ENCODE measurements around the gene KCNK1.

Gene KCNK1

DNA sequence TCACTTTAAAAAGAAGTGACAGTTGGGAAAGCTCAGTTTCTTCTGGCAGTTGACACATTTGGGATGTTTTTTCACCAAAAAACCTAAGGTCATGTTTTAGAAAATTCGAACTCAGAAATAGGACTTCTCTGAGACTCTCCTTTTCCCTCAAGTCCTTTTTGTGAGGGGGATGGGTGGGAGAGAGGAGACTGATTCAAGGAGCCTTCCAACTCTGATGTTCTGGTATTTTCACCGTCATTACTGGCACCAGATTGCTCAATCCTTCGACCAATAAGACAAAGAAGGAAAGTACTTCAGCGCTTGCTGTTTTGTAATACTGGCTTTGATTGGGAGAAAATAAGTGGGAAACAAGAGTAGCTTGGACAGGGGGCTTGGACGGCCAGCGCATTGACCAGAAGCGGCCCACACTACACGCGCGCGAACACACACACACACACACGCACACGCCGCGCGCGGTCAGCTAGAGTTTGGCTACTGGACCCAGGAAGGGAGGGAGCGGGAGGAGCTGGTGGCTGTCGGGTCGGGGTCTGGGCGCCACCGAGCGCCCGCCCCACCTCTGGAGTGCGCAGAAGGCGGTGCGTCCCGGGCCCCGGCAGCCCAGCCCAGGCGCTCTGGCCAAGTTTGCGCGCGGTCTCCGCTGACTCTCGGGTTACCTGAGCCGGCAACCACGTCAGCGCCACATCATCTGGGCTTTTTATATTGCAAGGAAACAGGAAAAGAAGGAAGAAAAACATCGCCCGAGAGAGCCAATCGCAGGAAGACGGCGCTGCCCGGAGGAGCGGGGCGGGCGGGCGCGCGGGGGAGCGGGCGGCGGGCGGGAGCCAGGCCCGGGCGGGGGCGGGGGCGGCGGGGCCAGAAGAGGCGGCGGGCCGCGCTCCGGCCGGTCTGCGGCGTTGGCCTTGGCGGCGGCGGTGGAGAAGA is at the start of gene KCNK1:
Gene KCNK1 (plus strand): TSS at position 855 of the 921 bp plus-strand sequence. CDS start 66 bp downstream, at position 921.
- DNase-seq (ENCODE audit: low read depth) = peak; percentile 67

DNA sequence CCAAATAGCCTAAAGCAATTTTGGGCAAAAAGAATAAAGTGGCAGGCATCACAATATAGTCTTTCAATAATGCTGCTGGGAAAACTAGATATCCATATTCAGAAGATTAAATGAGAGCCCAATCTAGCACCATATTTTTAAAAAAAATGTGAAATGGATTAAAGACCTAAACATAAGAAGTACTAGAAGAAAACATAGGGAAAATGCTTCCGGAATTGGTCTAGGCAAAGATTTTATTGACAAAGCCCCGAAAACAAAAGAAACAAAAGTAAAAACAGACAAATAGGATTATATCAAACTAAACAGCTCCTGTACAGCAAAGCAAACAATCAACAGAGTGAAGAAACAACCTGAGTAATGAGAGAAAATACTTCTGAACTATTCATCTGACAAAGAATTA is 48.6 kb upstream of the KCNK1 start:
- DNase-seq (ENCODE audit: low read depth) = no peak

DNA sequence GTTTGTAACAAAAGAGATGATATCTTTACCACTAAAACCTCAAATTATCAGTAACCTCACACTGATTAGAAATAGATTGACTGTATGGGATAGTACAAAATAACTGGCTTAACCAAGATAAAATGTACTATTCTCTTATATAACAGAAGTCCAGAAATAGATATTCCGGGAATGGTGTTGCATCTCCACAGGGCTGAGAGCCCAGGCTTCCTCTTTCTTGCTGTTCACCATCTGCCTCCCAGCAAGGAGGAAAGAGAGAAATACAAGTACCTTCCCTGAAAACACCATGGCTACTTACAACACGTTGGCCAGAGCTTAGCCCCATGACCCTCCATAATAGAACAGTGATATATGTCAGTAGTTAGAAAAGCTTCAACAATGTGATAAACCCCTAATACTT is 47.0 kb upstream of the KCNK1 start:
- no peak for DNase-seq (ENCODE audit: low read depth)

DNA sequence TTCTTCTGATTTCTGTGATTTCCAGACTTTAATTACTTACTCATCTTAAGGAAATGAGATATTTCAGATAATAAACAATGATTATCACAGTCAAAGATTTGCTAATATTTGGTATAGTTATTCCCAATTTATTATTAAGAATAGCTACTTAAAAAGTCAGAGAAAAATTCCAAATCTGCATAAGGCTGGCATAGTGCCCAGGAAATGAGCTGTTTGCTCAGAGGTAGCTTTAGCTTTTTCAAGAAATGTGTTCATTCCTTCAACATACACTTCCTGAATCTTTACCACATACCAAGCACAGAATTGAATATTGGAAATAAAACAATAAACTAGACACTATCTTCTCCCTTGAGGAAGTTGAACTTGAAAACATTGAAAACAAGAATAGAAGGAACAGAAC is 44.3 kb upstream of the KCNK1 start:
- no peak for DNase-seq (ENCODE audit: low read depth)

DNA sequence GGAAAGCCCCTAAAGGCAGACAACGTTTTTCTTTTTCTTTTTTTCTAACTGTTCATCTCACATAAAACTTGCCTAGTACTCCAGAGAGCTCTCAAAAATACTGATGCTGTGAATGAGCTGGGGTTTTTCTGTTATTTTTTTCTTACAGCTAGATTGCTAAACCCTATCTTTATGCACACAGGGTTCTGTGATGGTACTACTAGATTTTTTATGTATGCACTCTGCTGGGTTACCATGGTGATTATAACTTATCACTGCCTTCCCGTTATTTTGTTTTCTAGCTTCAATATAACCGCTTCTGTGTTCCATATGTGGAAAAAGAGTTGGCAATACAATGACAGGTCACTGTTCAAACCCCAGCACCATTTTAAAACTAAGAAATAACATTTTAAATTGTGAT is 43.7 kb upstream of the KCNK1 start:
- no peak for DNase-seq (ENCODE audit: low read depth)

DNA sequence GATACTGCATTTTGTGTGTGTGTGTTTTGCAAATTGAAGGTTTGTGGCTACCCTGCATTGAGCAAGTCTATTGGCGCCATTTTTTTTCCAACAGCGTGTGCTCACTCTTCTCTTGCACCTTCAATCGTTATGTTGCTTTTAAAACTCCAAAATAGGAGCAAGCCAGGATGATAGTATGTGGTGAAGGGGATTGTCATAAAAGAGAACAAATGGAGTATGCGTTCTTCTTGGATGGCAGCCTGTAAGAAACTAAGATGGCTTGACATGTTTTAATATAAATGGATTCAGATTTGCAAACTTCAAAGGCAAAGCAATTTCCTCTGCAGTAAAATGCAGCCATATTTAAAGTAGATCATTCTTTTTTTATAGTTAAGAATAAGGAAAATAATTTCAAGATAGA is 43.2 kb upstream of the KCNK1 start:
- DNase-seq (ENCODE audit: low read depth) = no peak

DNA sequence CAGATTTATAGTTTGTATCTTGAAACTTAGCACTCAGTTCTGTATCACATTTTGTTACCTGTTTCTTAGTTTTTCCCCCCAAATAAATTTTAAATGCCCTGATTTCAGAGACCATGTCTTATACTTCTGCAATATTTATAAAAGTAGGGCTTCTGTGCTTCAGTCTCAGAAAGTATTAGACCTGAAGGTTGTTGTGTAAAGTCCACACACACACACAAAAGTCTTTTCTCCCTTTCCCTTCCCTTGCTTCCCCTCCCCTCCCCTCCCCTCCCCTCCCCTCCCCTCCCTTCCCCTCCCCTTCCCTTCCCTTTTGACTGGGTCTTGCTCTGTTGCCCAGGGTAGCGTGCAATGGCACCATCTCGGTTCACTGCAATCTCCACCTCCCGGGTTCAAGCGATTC is 41.0 kb upstream of the KCNK1 start:
- no peak for DNase-seq (ENCODE audit: low read depth)

DNA sequence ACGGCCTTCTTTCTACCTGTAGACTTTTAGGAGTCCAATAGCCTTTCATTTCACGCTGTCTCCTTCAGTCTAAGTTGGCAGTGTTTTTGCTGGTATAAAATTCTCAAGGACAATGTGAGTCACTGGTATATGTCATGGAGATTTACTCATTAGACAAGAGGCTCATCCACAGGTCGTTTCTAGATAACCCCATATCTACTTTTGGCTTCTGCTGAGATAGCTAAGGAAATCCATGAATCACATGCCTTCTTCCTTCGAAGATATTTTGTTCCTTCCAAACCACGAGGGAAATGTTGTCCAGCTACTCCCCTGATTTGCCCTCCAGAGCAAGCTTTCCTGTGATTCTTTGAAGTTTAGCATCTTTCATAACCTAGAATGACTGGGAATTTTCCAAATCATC is 38.5 kb upstream of the KCNK1 start:
- DNase-seq (ENCODE audit: low read depth) = no peak

DNA sequence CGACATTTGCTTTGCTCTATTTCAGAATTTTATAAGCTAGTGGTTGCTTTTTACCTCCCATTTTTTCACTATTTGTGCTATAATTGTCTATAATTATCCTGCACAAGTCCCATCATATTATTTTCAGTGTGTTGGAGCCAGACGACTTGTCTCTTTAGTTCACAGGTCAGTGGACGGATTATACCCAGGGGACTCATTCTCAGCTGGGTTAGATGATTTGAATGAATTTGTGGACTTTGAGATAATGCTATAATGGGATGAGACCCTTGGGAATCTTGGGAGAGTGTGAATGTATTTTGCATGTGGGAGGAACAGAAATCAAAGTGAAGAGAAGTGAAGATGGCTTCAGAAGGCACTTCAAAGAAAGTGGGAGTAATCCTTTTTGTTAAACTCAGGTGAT is 31.5 kb upstream of the KCNK1 start:
- no peak for DNase-seq (ENCODE audit: low read depth)

DNA sequence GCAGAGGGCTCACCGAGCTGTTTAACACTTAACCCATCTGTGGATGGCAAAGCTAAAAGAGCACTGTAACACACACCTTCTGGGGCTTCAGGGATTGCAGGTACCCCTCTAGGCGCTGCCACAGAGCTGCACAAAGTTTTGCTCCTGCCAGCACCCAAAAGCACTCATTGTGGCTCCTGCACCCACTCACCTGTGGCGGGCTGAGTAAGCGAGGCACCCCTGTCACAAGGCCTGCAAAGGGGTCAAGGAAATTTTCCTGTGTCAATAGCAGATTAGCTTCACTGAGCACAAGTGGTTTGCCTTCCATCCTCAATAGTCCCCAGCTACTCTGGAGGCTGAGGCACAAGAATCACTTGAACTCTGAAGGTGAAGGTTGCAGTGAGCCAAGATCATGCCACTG is 29.5 kb upstream of the KCNK1 start:
- no peak for DNase-seq (ENCODE audit: low read depth)

DNA sequence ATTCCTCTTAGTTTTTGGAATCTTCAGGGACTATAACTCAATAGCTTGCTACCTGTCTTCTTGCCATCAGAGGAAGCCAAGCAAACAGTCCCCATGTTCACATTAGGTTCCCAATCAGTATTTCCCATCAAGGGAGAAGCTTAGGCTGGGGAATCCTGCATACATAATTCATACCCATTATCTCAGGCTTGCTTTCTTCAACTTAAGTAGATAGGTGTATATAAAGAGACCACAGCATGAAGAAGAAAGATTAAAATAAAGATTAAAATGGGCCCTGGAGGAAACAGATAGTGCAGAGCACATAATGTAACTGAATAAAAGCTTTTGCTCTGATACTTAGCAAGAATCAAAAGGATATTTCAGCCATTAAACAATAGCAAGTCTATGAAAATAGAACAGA is 29.0 kb upstream of the KCNK1 start:
- no peak for DNase-seq (ENCODE audit: low read depth)

DNA sequence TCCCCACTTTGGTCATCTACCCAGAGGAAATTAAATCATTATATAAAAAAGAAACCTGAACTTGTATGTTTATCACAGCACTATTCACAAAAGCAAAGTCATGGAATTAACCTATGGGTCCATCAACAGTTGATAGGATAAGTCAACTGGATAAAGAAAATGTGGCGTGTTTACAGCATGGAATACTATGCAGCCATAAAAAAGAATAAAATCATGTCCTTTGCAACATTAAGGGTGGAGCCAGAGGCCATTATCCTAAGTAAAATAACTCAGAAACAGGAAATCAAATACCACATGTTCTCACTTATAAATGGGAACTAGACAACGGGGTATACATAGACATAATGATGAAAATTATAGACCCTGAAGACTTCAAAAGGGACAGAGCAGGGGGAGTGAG is 27.6 kb upstream of the KCNK1 start:
- DNase-seq (ENCODE audit: low read depth) = no peak

DNA sequence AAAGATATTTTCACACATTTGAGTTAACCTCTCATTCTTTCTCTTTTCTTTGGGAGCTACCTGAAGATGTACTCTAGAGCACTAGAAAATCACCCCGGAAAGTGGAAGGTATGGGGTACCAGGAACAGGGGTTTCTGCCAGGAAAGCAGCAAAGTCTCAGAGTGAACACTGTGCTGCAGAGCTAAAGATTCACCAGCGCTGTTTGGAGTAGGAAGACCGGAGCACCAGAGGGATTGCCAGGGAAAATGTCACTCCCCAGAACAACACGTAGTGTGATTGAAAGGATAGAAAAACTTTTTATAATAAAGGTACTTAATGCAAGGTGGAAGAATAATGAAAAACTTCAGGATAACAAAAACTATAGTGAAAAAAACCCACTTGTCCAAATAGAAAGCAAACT is 26.7 kb upstream of the KCNK1 start:
- DNase-seq (ENCODE audit: low read depth) = no peak

DNA sequence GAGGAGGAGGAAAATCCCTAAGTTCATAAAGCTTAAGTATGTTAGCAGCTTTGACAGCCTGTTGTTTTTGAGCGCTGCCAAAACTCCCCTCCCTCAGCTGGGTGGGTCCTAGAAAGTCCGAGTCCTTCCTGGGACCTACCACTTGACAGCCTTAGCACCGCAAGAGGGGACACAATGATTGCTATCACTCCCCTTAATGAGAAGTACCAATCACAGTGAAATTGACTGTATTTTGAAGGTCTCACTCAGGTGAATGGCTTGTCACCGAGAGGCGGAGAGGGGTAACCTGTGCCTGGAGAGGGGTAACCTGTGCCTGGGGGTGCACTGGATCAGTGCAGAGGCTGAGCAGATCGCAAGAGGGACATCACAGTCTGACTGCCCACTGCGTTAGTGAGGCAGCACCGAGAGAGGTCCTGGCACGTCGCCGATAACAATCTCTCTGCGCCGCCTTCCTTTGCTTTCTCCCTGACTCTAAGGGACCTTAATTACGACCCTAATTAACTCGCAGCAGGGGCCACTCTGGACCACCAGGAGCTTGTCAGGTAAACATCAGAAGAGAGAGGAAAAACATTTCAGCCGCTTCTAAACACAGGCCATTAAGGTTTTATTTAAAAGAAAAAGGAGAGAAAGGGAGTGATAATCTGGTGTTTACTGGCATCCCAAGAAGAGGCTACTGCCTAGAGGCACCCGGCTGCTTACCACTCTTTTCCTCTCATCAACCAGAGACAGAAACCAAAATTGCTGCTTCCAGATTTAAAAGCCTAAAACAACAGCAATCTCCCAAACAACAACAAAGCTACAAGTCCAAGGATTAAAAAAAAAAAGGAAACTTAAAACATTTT is 25.7 kb upstream of the KCNK1 start:
- DNase-seq (ENCODE audit: low read depth) = no peak

DNA sequence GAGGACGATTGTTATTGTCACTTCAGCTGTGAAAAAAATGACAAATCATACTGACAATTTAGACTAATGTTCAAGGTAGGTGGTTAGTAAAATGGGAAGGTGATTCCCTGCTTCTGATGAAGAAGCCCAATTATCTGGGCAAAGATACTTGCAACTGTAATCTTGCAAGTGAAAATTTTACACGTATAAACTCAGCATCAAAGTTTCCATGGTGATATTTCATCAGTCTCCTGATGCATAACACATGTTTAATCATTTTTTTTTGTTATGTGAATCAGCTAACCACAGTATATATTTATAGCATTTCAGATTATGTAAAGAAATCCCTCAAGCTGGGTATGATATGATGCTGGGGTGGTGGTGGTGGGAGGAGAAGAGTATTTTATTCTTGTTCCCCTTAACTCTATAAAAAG is 16.4 kb upstream of the KCNK1 start:
- DNase-seq (ENCODE audit: low read depth) = peak; percentile 36

DNA sequence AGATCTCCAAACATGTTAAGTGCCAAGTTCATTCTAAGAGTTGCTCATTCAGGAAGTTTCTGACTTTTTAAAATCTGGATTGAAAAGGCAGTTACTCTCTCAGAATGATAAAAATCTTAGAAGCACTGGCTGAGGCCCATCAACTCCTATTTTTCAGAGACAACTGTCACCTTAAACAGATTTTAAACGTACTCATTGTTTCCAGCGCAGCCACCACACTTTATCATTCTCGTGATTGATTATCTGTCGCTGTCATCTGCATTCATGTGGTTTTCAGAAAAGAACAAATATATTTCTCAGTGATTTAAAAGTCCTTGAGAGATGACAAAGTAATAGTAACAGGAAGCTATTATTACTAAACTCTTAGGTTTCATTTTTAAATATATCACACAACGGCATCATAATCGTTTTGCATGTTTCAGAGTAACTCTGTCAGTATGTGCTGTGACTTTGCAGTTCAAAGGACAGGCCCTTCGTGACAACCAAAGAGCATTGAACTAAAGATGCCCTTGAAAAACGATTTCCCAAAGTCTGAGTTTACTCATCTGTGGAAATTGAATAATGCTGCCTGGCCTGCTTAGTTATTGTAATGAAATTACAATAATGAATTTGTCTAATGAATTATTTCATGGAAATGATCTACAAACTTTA is 14.9 kb upstream of the KCNK1 start:
- peak; percentile 14 for DNase-seq (ENCODE audit: low read depth)

DNA sequence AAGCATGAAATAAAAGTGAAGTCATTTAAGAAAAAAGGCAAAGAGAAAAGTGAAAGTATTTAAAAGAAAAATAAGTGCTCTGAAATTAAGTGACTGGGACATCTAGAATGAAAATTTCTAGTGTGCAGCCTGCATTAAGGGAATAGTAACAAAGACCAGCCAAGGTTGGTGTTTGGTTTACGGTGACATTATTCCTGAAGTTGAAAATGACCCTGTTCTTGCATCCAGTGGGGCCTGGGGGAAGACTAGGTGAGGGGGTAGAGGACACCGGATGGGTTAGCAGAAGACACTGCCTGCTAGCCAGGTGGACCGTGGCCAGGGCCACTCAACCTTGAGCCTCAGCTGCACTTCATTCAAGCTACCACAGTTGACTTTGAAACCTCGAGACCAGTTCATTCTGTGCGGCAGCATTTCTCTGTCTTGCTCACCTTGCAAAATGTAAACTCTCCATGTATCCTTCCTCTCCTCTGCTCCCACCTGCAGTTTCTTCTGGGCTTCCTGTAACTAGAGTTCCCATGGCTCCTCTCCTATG is 14.3 kb upstream of the KCNK1 start:
- no peak for DNase-seq (ENCODE audit: low read depth)

DNA sequence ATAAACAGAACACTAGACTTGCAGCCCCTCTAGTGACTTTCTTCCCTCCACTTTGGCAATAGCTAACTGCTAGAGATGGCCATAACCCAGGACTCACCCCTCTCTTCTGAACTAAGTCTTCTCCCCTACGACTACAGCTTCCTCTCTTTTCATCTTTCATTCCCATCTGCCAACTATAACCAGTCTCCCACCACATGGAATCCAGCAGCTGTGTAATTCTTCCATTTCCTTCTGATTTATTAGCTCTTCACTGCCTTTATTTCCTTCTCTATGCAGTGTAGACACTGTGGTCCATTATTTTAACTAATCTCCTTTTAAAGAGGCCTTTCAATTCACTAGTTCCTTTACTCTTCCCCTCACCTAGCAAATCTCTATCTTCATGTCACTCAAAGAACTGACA is 13.4 kb upstream of the KCNK1 start:
- no peak for DNase-seq (ENCODE audit: low read depth)

DNA sequence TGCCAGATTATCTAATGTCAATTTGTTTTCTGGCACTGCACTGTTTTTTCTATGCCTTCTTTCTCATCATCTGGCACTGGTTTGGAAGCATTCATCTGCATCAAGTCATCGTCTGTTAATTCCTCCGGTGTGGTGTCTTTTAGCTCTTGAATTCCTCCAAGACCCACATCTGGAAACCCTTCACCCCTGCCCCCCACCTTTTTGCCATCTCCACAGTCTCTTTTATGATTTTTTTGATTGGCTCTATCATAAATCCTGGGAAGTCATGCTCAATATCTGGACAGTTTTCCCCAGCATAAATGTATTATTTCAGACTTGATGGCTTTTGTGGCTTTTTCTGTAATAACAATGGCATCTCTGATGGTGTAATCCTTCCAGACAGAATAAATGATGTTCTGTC is 10.4 kb upstream of the KCNK1 start:
- peak; percentile 66 for DNase-seq (ENCODE audit: low read depth)

DNA sequence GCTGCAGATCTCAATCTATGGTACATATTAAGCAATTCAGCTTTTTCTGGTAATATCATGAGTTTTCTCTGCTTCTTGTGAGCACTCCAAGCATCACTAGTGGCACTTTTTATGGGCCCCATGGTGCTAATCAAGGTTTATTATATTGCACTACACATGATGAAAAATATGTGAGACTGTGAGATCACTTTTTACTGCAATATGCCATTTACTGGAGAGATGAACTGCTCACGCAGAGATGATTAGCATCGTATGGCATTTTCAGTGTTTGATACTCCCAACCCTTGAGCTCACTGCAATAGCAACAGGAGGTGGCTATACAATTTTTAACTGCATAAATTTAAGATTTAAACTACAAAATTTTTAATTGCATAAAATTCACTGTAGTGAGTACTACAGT is 8.7 kb upstream of the KCNK1 start:
- peak; percentile 60 for DNase-seq (ENCODE audit: low read depth)

DNA sequence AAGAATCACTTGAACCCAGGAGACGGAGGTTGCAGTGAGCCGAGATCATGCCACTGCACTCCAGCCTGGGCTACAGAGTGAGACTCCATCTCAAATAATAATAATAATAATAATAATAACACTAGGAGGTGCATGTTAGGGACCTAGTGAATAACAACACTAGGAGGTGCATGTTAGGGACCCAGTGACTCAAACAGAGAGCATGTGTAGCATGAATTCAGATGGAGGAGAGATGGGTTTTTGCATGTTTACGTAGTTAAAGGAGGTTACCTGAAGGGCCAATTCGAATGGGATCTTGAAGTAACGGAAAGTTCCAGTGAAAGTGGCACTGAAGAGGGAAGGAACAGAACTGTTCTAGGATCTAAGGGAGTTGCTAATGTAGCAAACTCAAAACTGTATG is 7.1 kb upstream of the KCNK1 start:
- DNase-seq (ENCODE audit: low read depth) = no peak

All from GM04504 (cell line).